IPS DF 4.7 (cell line): ENCODE results near the gene BCL6B.
"Not testable (repeated sequence)": the region's sequence is repeated elsewhere in the genome, so short reads cannot be mapped to it uniquely, and the experiment has no call there.

Experiments
- DNase-seq: peaks from one replicate; pipeline ENCODE4 v3.0.0-alpha.2; 2013; ENCODE audit warnings: low spot score; ENCODE audit errors: extremely low read depth

Gene BCL6B

GRCh38 chr17:7022781-7023571 is at the start of gene BCL6B:
Gene BCL6B, plus strand, starts transcription at chr17:7023050. Its CDS starts 622 bp downstream, at chr17:7023672.
- DNase-seq = no peak

GRCh38 chr17:6979440-6979839 is 43.4 kb upstream of the BCL6B start:
- not testable (repeated sequence) for DNase-seq

GRCh38 chr17:6981426-6981825 is 41.4 kb upstream of the BCL6B start:
- DNase-seq = no peak

GRCh38 chr17:6985266-6985665 is 37.6 kb upstream of the BCL6B start:
- DNase-seq = no peak

GRCh38 chr17:6986676-6987075 is 36.2 kb upstream of the BCL6B start:
- DNase-seq = no peak

GRCh38 chr17:6989779-6990178 is 33.1 kb upstream of the BCL6B start:
- no peak for DNase-seq

GRCh38 chr17:6993613-6994056 is 29.2 kb upstream of the BCL6B start:
- DNase-seq = not testable (repeated sequence)

GRCh38 chr17:6994118-6994598 is 28.7 kb upstream of the BCL6B start:
- no peak for DNase-seq

- DNase-seq = no peak
Measured at GRCh38 chr17:6994666-6995256, 28.1 kb upstream of the BCL6B start.

- DNase-seq = no peak
Measured at GRCh38 chr17:6995500-6996255, 27.2 kb upstream of the BCL6B start, which contains the start of gene ALOX12. Gene ALOX12, plus strand, starts transcription at chr17:6996049. Its CDS starts 69 bp downstream, at chr17:6996118.

- DNase-seq = no peak
Measured at GRCh38 chr17:6996256-6997011, 26.4 kb upstream of the BCL6B start.

GRCh38 chr17:6997171-6997570 is 25.7 kb upstream of the BCL6B start:
- DNase-seq = no peak

- no peak for DNase-seq
Measured at GRCh38 chr17:6998855-6999508, 23.9 kb upstream of the BCL6B start.

GRCh38 chr17:7001318-7001961 is 21.4 kb upstream of the BCL6B start:
- DNase-seq = no peak

GRCh38 chr17:7002288-7003047 is 20.4 kb upstream of the BCL6B start:
- DNase-seq = no peak

GRCh38 chr17:7003745-7004144 is 19.1 kb upstream of the BCL6B start:
- no peak for DNase-seq

GRCh38 chr17:7004398-7005253 is 18.2 kb upstream of the BCL6B start:
- no peak for DNase-seq

- no peak for DNase-seq
Measured at GRCh38 chr17:7005716-7006115, 17.1 kb upstream of the BCL6B start.
